ENCODE data around the gene UBE2L3.
"Not testable (repeated sequence)": the region's sequence is repeated elsewhere in the genome, so short reads cannot be mapped to it uniquely, and the experiment has no call there.

The UBE2L3 gene

DNA sequence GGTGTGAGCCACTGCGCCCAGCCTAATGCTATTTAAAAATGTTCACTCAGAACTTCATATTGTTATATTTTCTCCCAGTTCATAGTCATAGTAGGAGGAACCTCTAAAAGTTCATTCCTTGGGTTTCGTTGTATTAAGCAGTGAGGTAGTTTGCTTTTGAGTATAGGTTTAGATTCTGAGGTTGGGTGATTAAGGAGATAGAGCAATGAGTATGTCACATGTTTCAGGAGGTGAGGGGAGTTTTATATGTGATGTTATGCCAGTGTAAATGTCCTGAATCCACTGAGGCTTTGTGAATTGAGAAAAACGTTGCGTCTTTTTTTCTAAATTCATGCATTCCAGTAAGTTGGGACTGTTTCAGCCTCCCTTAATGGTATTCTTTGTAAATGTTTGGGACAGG lies 4.2 kb downstream of the UBE2L3 start:
- DNase-seq (ENCODE audit: low read depth in 3 of 3): no peak

DNA sequence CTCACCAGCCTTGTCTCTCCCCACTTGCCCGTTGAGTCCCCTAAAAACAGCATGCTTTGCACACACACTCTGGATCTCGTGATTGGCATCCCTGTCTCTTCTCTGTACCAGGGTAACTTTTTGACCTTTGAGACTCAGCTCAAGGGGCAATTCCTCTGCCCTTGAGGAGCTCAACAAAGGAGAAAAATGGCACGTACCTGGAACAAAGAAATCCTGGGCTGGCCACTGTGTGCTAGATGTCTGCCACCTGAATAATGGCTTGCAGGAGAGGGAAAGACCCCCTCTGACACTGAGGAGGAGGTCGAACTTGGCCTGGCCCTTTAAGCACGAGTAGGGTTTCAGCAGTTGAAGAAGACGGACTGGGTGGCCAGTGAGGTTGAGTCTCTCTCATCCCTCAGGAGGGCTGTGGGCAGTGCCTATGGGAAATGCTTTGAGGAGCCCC lies 5.8 kb downstream of the UBE2L3 start:
- no peak for DNase-seq (ENCODE audit: low read depth in 3 of 3)

- DNase-seq (ENCODE audit: low read depth in 3 of 3): no peak
These were observed 6.4 kb downstream of the UBE2L3 start for GRCh38 chr22:21573750-21574494.

GRCh38 chr22:21579474-21579851 lies 11.9 kb downstream of the UBE2L3 start:
- no peak for DNase-seq (ENCODE audit: low read depth in 3 of 3)

- DNase-seq (ENCODE audit: low read depth in 3 of 3): not testable (repeated sequence)
These were observed 13.1 kb downstream of the UBE2L3 start for GRCh38 chr22:21580623-21581007.

- DNase-seq (ENCODE audit: low read depth in 3 of 3): not testable (repeated sequence)
These were observed 13.6 kb downstream of the UBE2L3 start for GRCh38 chr22:21581009-21581713.

- no peak for DNase-seq (ENCODE audit: low read depth in 3 of 3)
These were observed 15.6 kb downstream of the UBE2L3 start for GRCh38 chr22:21582801-21583740.

DNA sequence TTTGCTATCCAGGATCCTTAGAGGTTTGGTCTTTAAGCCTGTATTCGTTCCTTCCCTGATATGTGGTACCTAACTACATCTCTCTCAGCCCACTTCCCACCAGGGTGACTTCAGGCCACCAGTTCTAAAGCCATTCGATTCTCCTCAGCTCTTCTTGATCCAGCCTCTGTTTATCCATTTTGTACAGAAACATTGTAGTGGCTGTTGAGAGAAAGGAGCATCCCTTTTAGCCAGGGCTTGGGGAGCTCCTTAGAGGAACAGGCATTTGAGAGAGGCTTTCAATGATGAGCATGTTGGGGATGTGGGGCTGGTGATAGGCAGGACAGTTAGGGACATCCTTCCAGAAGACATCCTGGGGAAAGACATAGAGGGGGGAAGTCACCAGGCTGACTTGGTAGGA lies 17.9 kb downstream of the UBE2L3 start:
- no peak for DNase-seq (ENCODE audit: low read depth in 3 of 3)

GRCh38 chr22:21587803-21588611 lies 20.5 kb downstream of the UBE2L3 start:
- DNase-seq (ENCODE audit: low read depth in 3 of 3): peak; percentile 36 to 39 (median 36)

- DNase-seq (ENCODE audit: low read depth in 3 of 3): no peak
These were observed 21.9 kb downstream of the UBE2L3 start for GRCh38 chr22:21589396-21589795.

DNA sequence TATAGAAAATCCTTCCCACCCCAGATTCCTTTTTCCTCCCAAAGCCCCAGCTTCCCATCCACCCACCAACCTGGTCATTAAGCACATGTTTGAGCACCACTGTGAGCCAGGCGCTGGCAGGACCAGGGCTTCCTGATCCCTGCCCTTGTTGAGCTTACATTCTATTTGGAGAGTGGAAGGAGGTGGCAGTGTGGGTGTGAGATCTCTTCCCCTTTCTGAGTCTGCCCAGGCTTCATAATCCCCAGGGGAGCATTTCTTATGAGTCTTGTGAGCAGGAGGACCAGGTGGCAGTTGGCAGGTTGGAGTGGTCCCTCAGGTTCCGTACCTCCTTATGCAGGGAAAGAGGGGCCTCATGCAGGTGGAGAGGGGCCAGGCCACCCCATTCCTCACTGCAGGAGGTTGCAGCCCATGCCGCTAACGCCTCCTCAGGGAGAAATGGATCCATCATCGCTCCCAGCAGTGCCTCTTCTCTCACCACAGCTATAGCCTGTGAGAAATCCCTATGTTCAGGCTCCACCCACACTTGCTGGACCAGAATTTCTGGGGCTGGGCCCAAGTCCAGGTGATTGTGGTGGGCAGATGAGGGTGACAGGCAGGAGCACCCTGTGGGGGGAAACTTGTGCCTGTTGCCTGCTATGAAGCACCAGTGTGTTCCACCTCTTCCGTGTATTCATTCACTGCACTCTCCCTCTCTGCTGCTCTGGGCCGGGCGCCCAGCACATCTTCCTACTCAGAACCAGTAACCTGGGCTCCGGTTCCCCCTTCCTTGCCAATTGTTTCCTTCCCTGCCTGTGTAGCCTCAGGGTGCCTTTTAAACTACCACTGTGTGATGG lies 23.5 kb downstream of the UBE2L3 start:
- DNase-seq (ENCODE audit: low read depth in 3 of 3): no peak

DNA sequence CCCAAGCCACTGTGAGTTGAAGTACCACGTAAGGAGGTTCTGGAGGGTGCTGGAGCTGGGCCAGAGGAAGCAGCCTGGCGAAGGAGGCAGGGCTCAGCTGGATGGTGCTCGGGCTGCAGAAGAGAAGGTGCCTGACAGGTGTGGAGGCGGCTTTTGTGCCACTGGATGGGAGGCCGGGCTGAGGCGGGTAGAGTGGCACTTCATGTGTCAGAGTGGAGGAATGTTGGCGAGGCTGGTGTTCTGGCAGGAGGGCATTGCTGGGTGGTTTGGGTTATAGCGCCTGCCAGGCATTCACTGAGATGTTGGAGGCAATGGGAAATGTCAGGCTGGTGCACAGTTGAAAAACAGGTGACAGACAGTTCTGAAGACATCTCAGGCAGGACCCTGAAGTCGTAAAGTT lies 24.2 kb downstream of the UBE2L3 start:
- no peak for DNase-seq (ENCODE audit: low read depth in 3 of 3)

GRCh38 chr22:21592422-21592821 lies 24.9 kb downstream of the UBE2L3 start:
- no peak for DNase-seq (ENCODE audit: low read depth in 3 of 3)

- DNase-seq (ENCODE audit: low read depth in 3 of 3): no peak
These were observed 26.1 kb downstream of the UBE2L3 start for GRCh38 chr22:21593406-21594232.

- DNase-seq (ENCODE audit: low read depth in 3 of 3): no peak
These were observed 27.4 kb downstream of the UBE2L3 start for GRCh38 chr22:21594865-21595452.

DNA sequence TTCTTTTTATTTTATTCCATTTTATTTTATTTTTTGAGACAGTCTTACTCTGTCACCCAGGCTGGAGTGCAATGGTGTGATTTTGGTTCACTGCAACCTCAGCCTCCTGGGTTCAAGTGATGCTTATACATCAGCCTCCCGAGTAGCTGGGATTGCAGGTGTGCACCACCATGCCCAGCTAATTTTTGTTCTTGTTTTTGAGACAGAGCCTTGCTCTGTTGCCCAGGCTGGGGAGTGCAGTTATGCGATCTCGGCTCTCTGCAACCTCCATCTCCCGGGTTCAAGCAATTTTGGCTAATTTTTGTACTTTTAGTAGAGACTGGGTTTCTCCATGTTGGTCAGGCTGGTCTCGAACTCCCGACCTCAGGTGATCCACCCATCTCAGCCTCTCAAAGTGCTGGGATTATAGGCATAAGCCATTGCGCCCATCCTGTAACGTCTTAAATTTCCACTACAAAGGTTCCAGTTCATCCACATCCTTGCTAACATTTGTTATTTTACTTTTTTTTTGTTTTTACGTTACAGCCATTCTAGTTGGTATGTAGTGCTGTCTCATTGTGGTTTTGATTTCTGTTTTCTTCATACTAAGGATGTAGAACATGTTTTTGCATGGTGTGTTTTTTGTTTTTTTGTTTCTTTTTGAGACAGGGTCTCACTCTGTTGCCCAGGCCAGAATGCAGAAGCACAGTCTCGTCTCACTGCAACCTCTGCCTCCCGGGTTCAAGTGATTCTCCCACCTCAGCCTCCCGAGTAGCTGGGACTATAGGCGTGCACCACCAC lies 29.0 kb downstream of the UBE2L3 start:
- not testable (repeated sequence) for DNase-seq (ENCODE audit: low read depth in 3 of 3)

GRCh38 chr22:21598302-21598701 lies 30.8 kb downstream of the UBE2L3 start:
- no peak for DNase-seq (ENCODE audit: low read depth in 3 of 3)

Measured in stimulated activated CD4-positive, alpha-beta T cell treated with anti-CD3 and anti-CD28 coated beads, TNF-alpha, amount 100 ng/mL, for 48 hours (primary cell).